GM21786 (cell line): Measurements from ENCODE around the gene ANKRD31.
"Not testable (repeated sequence)": the region's sequence is repeated elsewhere in the genome, so short reads cannot be mapped to it uniquely, and the experiment has no call there.

Source experiments
- ATAC-seq: cut with Tn5 transposase; IDR thresholded peaks from one replicate; pipeline ENCODE4 v1.9.1; 2021; ENCODE audit not compliant: unreplicated experiment

The ANKRD31 gene

GRCh38 chr5:75236322-75237316 is at the start of gene ANKRD31:
ANKRD31 (minus strand) TSS chr5:75236878; CDS start chr5:75236686, 192 bp downstream.
- ATAC-seq = peak; percentile 96

GRCh38 chr5:75286211-75286773 is 49.6 kb upstream of the ANKRD31 start:
- ATAC-seq = no peak

- no peak for ATAC-seq
Observed at GRCh38 chr5:75282581-75282980, 45.9 kb upstream of the ANKRD31 start.

GRCh38 chr5:75281716-75282465 is 45.2 kb upstream of the ANKRD31 start:
- no peak for ATAC-seq

- ATAC-seq = no peak
Observed at GRCh38 chr5:75279321-75279720, 42.6 kb upstream of the ANKRD31 start.

GRCh38 chr5:75277463-75277862 is 40.8 kb upstream of the ANKRD31 start:
- no peak for ATAC-seq

- no peak for ATAC-seq
Observed at GRCh38 chr5:75275756-75276155, 39.1 kb upstream of the ANKRD31 start.

GRCh38 chr5:75275147-75275546 is 38.5 kb upstream of the ANKRD31 start:
- ATAC-seq = no peak

GRCh38 chr5:75274486-75274885 is 37.8 kb upstream of the ANKRD31 start:
- ATAC-seq = no peak

- not testable (repeated sequence) for ATAC-seq
Observed at GRCh38 chr5:75270605-75271004, 33.9 kb upstream of the ANKRD31 start.

- ATAC-seq = no peak
Observed at GRCh38 chr5:75265731-75266130, 29.1 kb upstream of the ANKRD31 start.

- ATAC-seq = no peak
Observed at GRCh38 chr5:75262271-75262670, 25.6 kb upstream of the ANKRD31 start.

- ATAC-seq = no peak
Observed at GRCh38 chr5:75260708-75261107, 24.0 kb upstream of the ANKRD31 start.

GRCh38 chr5:75250452-75250851 is 13.8 kb upstream of the ANKRD31 start:
- not testable (repeated sequence) for ATAC-seq

- no peak for ATAC-seq
Observed at GRCh38 chr5:75245023-75245422, 8.3 kb upstream of the ANKRD31 start.

- no peak for ATAC-seq
Observed at GRCh38 chr5:75243510-75243909, 6.8 kb upstream of the ANKRD31 start.

- ATAC-seq = no peak
Observed at GRCh38 chr5:75243100-75243499, 6.4 kb upstream of the ANKRD31 start.

GRCh38 chr5:75242067-75242466 is 5.4 kb upstream of the ANKRD31 start:
- no peak for ATAC-seq

GRCh38 chr5:75239681-75240080 is 3.0 kb upstream of the ANKRD31 start:
- no peak for ATAC-seq

GRCh38 chr5:75235711-75236110 is 967 bp downstream of the ANKRD31 start:
- ATAC-seq = no peak

GRCh38 chr5:75234251-75234650 is 2.4 kb downstream of the ANKRD31 start:
- no peak for ATAC-seq
